ENCODE data around the gene TUNAR.

GRCh38 chr14:95946867-95947266, 70.2 kb downstream of the TUNAR start:
- no peak for TF ChIP-seq CTCF (IDR thresholded peaks at IDR 0.05)
- no peak for TF ChIP-seq ZFX (IDR thresholded peaks at IDR 0.05; ENCODE audit: borderline replicate concordance)
